ENCODE measurements around the gene DOCK1. TPM values are rescaled to one million over a fixed set of nuclear protein-coding genes. Genes with fewer than 3 reads are reported as not detected.

DOCK1 gene
- total and polyA plus RNA-seq, 2 donors from 2014 or later = 15.8 to 81.7 TPM

DNA sequence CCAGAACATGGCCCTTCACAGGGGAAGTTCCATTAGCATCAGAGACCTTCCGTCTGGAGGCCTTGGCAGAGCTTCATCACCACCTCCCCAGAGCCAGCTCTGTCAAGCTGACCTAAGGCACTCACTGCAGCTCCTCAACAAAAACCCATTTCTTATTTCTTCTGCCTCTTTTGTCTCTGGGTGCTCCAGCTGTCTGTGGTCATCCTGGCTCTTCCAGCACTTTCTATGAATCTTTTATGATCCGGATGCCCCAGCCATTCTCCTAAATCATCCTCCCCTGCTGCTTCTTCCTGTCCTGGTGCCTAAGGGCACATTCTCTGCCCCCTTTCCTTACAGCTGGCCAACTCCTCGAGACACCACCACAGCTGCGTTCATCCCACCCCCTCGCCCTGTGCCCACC lies 462.9 kb downstream of the DOCK1 start:
- no peaks in the 10 kb centered on the region for H3K27me3 ChIP-seq (ENCODE audit: control insufficient read depth, insufficient read depth, low read length)
- intact Hi-C loops (cut with DNase I) = no loop called here
- FAIRE-seq (no peak), DNase-seq (no peak)
- H3K4me3 ChIP-seq (ENCODE audit: low read length in 3 of 3) = no peak overlapping the region
- H3K9ac ChIP-seq (ENCODE audit: low read length in 3 of 3) = no peak overlapping the region
- TF ChIP-seq, protein P1, sequence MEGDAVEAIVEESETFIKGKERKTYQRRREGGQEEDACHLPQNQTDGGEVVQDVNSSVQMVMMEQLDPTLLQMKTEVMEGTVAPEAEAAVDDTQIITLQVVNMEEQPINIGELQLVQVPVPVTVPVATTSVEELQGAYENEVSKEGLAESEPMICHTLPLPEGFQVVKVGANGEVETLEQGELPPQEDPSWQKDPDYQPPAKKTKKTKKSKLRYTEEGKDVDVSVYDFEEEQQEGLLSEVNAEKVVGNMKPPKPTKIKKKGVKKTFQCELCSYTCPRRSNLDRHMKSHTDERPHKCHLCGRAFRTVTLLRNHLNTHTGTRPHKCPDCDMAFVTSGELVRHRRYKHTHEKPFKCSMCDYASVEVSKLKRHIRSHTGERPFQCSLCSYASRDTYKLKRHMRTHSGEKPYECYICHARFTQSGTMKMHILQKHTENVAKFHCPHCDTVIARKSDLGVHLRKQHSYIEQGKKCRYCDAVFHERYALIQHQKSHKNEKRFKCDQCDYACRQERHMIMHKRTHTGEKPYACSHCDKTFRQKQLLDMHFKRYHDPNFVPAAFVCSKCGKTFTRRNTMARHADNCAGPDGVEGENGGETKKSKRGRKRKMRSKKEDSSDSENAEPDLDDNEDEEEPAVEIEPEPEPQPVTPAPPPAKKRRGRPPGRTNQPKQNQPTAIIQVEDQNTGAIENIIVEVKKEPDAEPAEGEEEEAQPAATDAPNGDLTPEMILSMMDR (IDR thresholded peaks at IDR 0.05; ENCODE audit: borderline replicate concordance, extremely low read depth, insufficient read depth) = no peak
- no peaks in the 10 kb centered on the region for H3K4me1 ChIP-seq (ENCODE audit: control insufficient read depth in 2 of 3, insufficient read depth in 2 of 3, low read depth in 1 of 3, low read length in 3 of 3)
- peaks cover 0 to 3% (median 0%) of the 10 kb centered on the region in 3 donors for H3K36me3 ChIP-seq (ENCODE audit: control insufficient read depth in 2 of 3, insufficient read depth in 3 of 3, low read length in 3 of 3)
- no peak overlapping the region for H3K27ac ChIP-seq (ENCODE audit: low read depth in 2 of 2, low read length in 2 of 2)
- no peaks in the 10 kb centered on the region for H3K9me3 ChIP-seq (ENCODE audit: control insufficient read depth in 2 of 3, insufficient read depth in 1 of 3, low read length in 3 of 3)

DNA sequence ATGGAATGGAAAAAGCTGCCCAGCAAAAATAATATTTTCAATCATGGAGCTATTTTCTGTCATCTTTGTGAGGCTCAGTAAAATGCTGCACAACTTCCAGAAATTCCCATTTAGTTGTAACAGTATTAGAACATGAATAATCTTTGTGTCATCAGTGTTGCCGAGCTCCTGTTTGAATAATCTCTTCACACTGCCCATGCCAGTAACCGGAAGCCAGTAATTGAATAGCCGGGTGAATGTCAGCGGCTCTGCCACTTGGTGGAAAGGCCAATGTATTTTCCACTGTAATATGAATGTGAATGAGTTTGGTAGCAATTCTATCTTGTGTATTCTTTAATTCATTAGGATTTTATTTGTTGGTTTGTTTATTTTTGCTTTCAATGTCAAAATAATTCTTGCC lies 463.7 kb downstream of the DOCK1 start:
- TF ChIP-seq, protein P1 (IDR thresholded peaks at IDR 0.05; ENCODE audit: borderline replicate concordance, extremely low read depth, insufficient read depth) = no peak
- peaks cover 0 to 3% (median under 1%) of the 10 kb centered on the region in 3 donors for H3K36me3 ChIP-seq (ENCODE audit: control insufficient read depth in 2 of 3, insufficient read depth in 3 of 3, low read length in 3 of 3)
- intact Hi-C loops (cut with DNase I) = no loop called here
- H3K4me1 ChIP-seq (ENCODE audit: control insufficient read depth in 2 of 3, insufficient read depth in 2 of 3, low read depth in 1 of 3, low read length in 3 of 3) = no peaks in the 10 kb centered on the region
- H3K27ac ChIP-seq (ENCODE audit: low read depth in 2 of 2, low read length in 2 of 2) = no peak overlapping the region
- H3K9ac ChIP-seq (ENCODE audit: low read length in 3 of 3) = no peak overlapping the region
- no peak overlapping the region for H3K4me3 ChIP-seq (ENCODE audit: low read length in 3 of 3)
- H3K27me3 ChIP-seq (ENCODE audit: control insufficient read depth, insufficient read depth, low read length) = no peaks in the 10 kb centered on the region
- FAIRE-seq = no peak
- DNase-seq = no peak
- H3K9me3 ChIP-seq (ENCODE audit: control insufficient read depth in 2 of 3, insufficient read depth in 1 of 3, low read length in 3 of 3) = no peaks in the 10 kb centered on the region

DNA sequence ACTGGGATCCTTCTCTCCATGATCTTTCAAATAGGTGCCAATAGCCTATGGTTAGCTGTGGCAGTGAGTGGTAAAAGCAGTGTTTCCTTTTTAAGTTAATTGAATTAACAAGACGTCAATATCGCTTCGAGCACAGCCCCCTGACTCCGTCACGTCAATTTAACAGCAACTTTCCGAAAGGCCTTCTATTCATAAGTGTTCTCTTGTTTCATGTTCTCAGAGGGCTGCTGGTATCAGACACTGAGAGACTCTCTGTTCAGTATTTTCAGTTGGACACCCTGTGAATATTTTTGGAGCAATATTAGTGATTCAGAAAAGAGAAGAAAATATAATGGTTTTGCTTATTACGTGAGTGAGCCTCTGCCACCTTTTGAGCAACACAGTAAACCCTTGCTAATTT lies 465.4 kb downstream of the DOCK1 start:
- TF ChIP-seq, protein P1 (IDR thresholded peaks at IDR 0.05; ENCODE audit: borderline replicate concordance, extremely low read depth, insufficient read depth) = no peak
- Histone ChIP-seq H3K4me1 (ENCODE audit: control insufficient read depth in 2 of 3, insufficient read depth in 2 of 3, low read depth in 1 of 3, low read length in 3 of 3) (no peaks in the 10 kb centered on the region), H3K9ac (ENCODE audit: low read length in 3 of 3) (no peak overlapping the region), H3K36me3 (ENCODE audit: control insufficient read depth in 2 of 3, insufficient read depth in 3 of 3, low read length in 3 of 3) (peaks cover 0 to 10% (median 9%) of the 10 kb centered on the region in 3 donors), H3K4me3 (ENCODE audit: low read length in 3 of 3) (no peak overlapping the region), H3K27ac (ENCODE audit: low read depth in 2 of 2, low read length in 2 of 2) (no peak overlapping the region), H3K9me3 (ENCODE audit: control insufficient read depth in 2 of 3, insufficient read depth in 1 of 3, low read length in 3 of 3) (no peaks in the 10 kb centered on the region), H3K27me3 (ENCODE audit: control insufficient read depth, insufficient read depth, low read length) (no peaks in the 10 kb centered on the region)
- FAIRE-seq = no peak
- no peak for DNase-seq
- intact Hi-C loops (cut with DNase I) = no loop called here

DNA sequence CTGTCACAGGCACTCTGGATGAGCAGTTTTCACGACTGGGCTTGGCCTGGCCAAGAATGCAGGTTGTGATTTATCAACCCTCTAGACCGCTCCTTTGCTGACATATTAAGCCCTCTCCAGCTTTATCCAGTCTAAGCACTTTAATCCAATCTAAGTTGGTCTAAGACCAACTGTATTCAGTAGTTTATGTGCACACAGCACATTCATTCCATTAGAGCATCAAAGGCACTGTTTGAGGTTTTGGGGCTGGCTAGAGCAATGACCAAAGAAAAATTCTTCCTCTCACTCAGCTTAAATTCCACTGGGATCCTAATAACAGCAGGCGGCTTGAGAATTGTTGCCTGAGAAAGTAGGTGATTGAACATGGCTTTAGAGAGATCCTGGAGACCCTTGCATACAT lies 467.1 kb downstream of the DOCK1 start:
- Histone ChIP-seq H3K27me3 (ENCODE audit: control insufficient read depth, insufficient read depth, low read length) (no peaks in the 10 kb centered on the region), H3K36me3 (ENCODE audit: control insufficient read depth in 2 of 3, insufficient read depth in 3 of 3, low read length in 3 of 3) (peaks cover 0 to 9% (median 7%) of the 10 kb centered on the region in 3 donors), H3K9me3 (ENCODE audit: control insufficient read depth in 2 of 3, insufficient read depth in 1 of 3, low read length in 3 of 3) (no peaks in the 10 kb centered on the region), H3K27ac (ENCODE audit: low read depth in 2 of 2, low read length in 2 of 2) (no peak overlapping the region), H3K4me3 (ENCODE audit: low read length in 3 of 3) (no peak overlapping the region), H3K9ac (ENCODE audit: low read length in 3 of 3) (no peak overlapping the region), H3K4me1 (ENCODE audit: control insufficient read depth in 2 of 3, insufficient read depth in 2 of 3, low read depth in 1 of 3, low read length in 3 of 3) (no peaks in the 10 kb centered on the region)
- FAIRE-seq = no peak
- intact Hi-C loops (cut with DNase I) = no loop called here
- TF ChIP-seq, protein P1 (IDR thresholded peaks at IDR 0.05; ENCODE audit: borderline replicate concordance, extremely low read depth, insufficient read depth) = no peak
- no peak for DNase-seq
